CD14-positive monocyte (primary cell): ENCODE results near the gene ASS1. TPM values are rescaled to one million over a fixed set of nuclear protein-coding genes. Genes with fewer than 3 reads are reported as not detected.

ENCODE experiments used
- DNase-seq, 3 donors: peaks; one replicate each; pipeline ENCODE4 v3.0.0-alpha.2; 2011 to 2022
- H2AFZ ChIP-seq: 2 replicates; pipeline ENCODE4 v1.6.0; 2012; ENCODE audit warnings: mild to moderate bottlenecking, low read depth, low read length, inconsistent platforms; ENCODE audit not compliant: insufficient read depth, poor library complexity, severe bottlenecking
- H3K27ac ChIP-seq, 2 donors: 1 replicate in 1 of 2; 2 replicates in 1 of 2; pipeline ENCODE4 v1.5.1; 2012 to 2013; ENCODE audit warnings: low read length in 2 of 2, control low read depth in 1 of 2, inconsistent platforms in 1 of 2, low read depth in 1 of 2, mild to moderate bottlenecking in 1 of 2
- H3K27me3 ChIP-seq, 2 donors: one replicate each; pipeline versions ENCODE4 v1.6.0 to v1.6.1; 2011 to 2013; ENCODE audit warnings: low read length in 2 of 2; ENCODE audit not compliant: control insufficient read depth in 2 of 2, insufficient read depth in 2 of 2
- H3K36me3 ChIP-seq, 2 donors: replicated peaks in 1 of 2; 1 replicate in 1 of 2; 2 replicates in 1 of 2; pipeline versions ENCODE4 v1.5.1 to v1.6.1; 2012 to 2013; ENCODE audit warnings: low read length in 2 of 2, control low read depth in 1 of 2, inconsistent platforms in 1 of 2, mild to moderate bottlenecking in 1 of 2; ENCODE audit not compliant: insufficient read depth in 2 of 2, control insufficient read depth in 1 of 2
- H3K4me1 ChIP-seq, 2 donors: 1 replicate in 1 of 2; 2 replicates in 1 of 2; pipeline versions ENCODE4 v1.5.1 to v1.6.1; 2012 to 2013; ENCODE audit warnings: low read length in 2 of 2, control low read depth in 1 of 2, inconsistent platforms in 1 of 2, mild to moderate bottlenecking in 1 of 2, moderate library complexity in 1 of 2; ENCODE audit not compliant: insufficient read depth in 2 of 2, control insufficient read depth in 1 of 2
- H3K4me2 ChIP-seq: replicated peaks from 2 replicates; pipeline ENCODE3; 2012; ENCODE audit warnings: low read length, moderate library complexity, mild to moderate bottlenecking; ENCODE audit not compliant: poor library complexity, severe bottlenecking; ENCODE audit errors: extremely low read depth
- H3K4me3 ChIP-seq, 3 experiments: fragments of 200-600 bp in 1 of 3; sonication (generic) in 1 of 3; replicated peaks in 1 of 3; 1 replicate in 2 of 3; 2 replicates in 1 of 3; pipeline ENCODE4 v1.5.1; 2011 to 2013; ENCODE audit warnings: low read length in 3 of 3, mild to moderate bottlenecking in 3 of 3, control low read depth in 2 of 3, low read depth in 2 of 3, inconsistent platforms in 1 of 3, moderate library complexity in 1 of 3
- H3K79me2 ChIP-seq: 2 replicates; pipeline ENCODE4 v1.6.0; 2012; ENCODE audit warnings: mild to moderate bottlenecking, control low read depth, inconsistent platforms, low read length, moderate library complexity; ENCODE audit not compliant: insufficient read depth
- H3K9ac ChIP-seq: 2 replicates; pipeline ENCODE4 v1.6.0; 2017; ENCODE audit warnings: low read length, mild to moderate bottlenecking; ENCODE audit not compliant: insufficient read depth, poor library complexity, severe bottlenecking
- H3K9me3 ChIP-seq, 2 donors: replicated peaks in 1 of 2; 1 replicate in 1 of 2; 2 replicates in 1 of 2; pipeline versions ENCODE4 v1.5.1 to v1.6.1; 2012 to 2013; ENCODE audit warnings: low read length in 2 of 2, control low read depth in 1 of 2; ENCODE audit not compliant: control insufficient read depth in 1 of 2, insufficient read depth in 1 of 2
- H4K20me1 ChIP-seq: 2 replicates; pipeline ENCODE4 v1.6.0; 2012; ENCODE audit warnings: mild to moderate bottlenecking, low read length, control low read depth, moderate library complexity; ENCODE audit not compliant: insufficient read depth
- H3K27ac Mint-ChIP-seq, 7 donors: one replicate each; pipeline ENCODE4 v1.8.0; 2020; ENCODE audit warnings: mild to moderate bottlenecking in 7 of 7, mixed read lengths in 7 of 7, moderate library complexity in 6 of 7, inconsistent platforms in 2 of 7
- H3K27me3 Mint-ChIP-seq, 3 donors: one replicate each; pipeline ENCODE4 v1.8.0; 2021 to 2022; ENCODE audit warnings: low read depth in 3 of 3, mild to moderate bottlenecking in 3 of 3, mixed read lengths in 3 of 3, moderate library complexity in 3 of 3, inconsistent platforms in 1 of 3
- H3K36me3 Mint-ChIP-seq, 2 donors: one replicate each; pipeline ENCODE4 v1.8.0; 2020; ENCODE audit warnings: mixed read lengths in 2 of 2, inconsistent platforms in 1 of 2, mild to moderate bottlenecking in 1 of 2
- H3K4me1 Mint-ChIP-seq: one replicate; pipeline ENCODE4 v1.8.0; 2020; ENCODE audit warnings: mild to moderate bottlenecking, mixed read lengths
- H3K4me3 Mint-ChIP-seq, 2 donors: one replicate each; pipeline ENCODE4 v1.8.0; 2020; ENCODE audit warnings: mild to moderate bottlenecking in 2 of 2, mixed read lengths in 2 of 2, moderate library complexity in 1 of 2
- H3K9me3 Mint-ChIP-seq, 7 donors: one replicate each; pipeline ENCODE4 v1.8.0; 2020 to 2022; ENCODE audit warnings: mixed read lengths in 7 of 7, mild to moderate bottlenecking in 6 of 7, moderate library complexity in 6 of 7, inconsistent platforms in 2 of 7
- WGBS: methylation state at CpG from one replicate; pipeline ENCODE4 v1.1.5; 2013; ENCODE audit warnings: missing lambda C conversion rate; ENCODE audit not compliant: insufficient coverage; 5-methylcytosine and 5-hydroxymethylcytosine counted together
- intact Hi-C, 2 donors: fragments of 100-400 bp; cut with micrococcal nuclease; formaldehyde crosslinking; loops; one replicate each; pipeline versions ENCODE4 v1.15.0 to v1.15.1; 2023
- polyA plus RNA-seq, 3 donors: library from polyadenylated mRNA; depleted of rRNA in 1 of 3; unstranded in 2 of 3; stranded (reverse) in 1 of 3; fragments of 300-500 nt in 2 of 3; fragments of >200 nt in 1 of 3; fragmentation: Illumina TruSeq in 2 of 3; gene quantifications; 1 replicate in 2 of 3; 2 replicates in 1 of 3; pipeline ENCODE4 v1.2.3, GENCODE V29; 2012 to 2021
- TF ChIP-seq, protein P1 (sequence below): fragments of 200-600 bp; IDR thresholded peaks from one replicate; pipeline ENCODE4 v1.8.0; 2022; ENCODE audit warnings: antibody characterized with exemption, mild to moderate bottlenecking

ASS1 gene
- polyA plus RNA-seq, 3 donors, result not detected

DNA sequence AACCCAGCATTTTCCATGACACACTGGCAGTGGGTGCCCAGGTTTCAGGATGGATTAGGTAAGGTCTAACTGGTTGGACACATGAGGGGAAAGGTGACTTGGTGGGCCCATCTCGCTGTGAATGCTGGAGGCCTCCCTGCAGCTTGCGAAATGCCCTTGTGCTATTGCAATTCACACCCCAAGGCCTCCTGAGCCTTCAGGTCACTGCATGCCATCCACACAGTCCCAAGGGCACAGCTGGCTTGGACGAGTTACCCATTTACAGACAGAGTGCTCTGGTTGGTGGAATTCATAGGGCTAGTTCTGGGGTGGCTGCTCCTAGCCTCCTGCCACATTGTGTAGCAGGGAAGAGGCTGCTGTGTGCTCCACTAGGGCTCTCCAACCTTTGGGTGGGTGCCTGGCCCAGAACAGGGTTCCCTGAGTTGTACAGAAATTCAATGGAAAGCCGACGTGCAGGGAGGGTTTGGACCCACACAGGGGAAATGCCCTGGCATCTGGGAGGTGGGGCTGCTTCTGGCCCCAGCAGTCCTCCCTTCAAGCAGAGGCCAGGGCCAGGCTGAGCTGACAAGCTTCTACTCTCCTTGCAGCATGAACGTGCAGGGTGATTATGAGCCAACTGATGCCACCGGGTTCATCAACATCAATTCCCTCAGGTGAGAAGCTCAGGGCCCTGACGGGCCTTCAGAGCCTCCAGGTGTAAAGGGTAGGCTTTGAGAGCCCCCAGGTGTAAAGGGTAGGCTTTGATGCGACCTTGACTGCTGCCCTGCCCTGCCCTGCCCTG lies 54.3 kb downstream of the ASS1 start:
- H3K4me2 ChIP-seq, result no peak overlapping the region
- Mint-ChIP-seq H3K4me1 (no peaks in the 10 kb centered on the region), H3K36me3 (no peaks in the 10 kb centered on the region), H3K27ac (no peak overlapping the region), H3K4me3 (no peak overlapping the region), H3K9me3 (peaks cover 6 to 15% (median 10%) of the 10 kb centered on the region in 7 donors), H3K27me3 (peaks cover 9 to 11% (median 10%) of the 10 kb centered on the region in 3 donors)
- no peak overlapping the region for H3K27ac ChIP-seq
- intact Hi-C loops, result no loop called here
- no peaks in the 10 kb centered on the region for H3K79me2 ChIP-seq
- H3K4me1 ChIP-seq, result no peaks in the 10 kb centered on the region
- 82% methylated on average over 5 of the region's 9 CpGs for WGBS
- TF ChIP-seq, protein P1, sequence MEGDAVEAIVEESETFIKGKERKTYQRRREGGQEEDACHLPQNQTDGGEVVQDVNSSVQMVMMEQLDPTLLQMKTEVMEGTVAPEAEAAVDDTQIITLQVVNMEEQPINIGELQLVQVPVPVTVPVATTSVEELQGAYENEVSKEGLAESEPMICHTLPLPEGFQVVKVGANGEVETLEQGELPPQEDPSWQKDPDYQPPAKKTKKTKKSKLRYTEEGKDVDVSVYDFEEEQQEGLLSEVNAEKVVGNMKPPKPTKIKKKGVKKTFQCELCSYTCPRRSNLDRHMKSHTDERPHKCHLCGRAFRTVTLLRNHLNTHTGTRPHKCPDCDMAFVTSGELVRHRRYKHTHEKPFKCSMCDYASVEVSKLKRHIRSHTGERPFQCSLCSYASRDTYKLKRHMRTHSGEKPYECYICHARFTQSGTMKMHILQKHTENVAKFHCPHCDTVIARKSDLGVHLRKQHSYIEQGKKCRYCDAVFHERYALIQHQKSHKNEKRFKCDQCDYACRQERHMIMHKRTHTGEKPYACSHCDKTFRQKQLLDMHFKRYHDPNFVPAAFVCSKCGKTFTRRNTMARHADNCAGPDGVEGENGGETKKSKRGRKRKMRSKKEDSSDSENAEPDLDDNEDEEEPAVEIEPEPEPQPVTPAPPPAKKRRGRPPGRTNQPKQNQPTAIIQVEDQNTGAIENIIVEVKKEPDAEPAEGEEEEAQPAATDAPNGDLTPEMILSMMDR, result no peak
- no peak overlapping the region for H3K4me3 ChIP-seq
- peaks cover 6 to 17% of the 10 kb centered on the region in 2 donors for H3K9me3 ChIP-seq
- H3K27me3 ChIP-seq, result no peaks in the 10 kb centered on the region
- DNase-seq, result no peak
- no peaks in the 10 kb centered on the region for H3K36me3 ChIP-seq
- no peak overlapping the region for H3K9ac ChIP-seq
- no peak overlapping the region for H2AFZ ChIP-seq
- H4K20me1 ChIP-seq, result no peaks in the 10 kb centered on the region

DNA sequence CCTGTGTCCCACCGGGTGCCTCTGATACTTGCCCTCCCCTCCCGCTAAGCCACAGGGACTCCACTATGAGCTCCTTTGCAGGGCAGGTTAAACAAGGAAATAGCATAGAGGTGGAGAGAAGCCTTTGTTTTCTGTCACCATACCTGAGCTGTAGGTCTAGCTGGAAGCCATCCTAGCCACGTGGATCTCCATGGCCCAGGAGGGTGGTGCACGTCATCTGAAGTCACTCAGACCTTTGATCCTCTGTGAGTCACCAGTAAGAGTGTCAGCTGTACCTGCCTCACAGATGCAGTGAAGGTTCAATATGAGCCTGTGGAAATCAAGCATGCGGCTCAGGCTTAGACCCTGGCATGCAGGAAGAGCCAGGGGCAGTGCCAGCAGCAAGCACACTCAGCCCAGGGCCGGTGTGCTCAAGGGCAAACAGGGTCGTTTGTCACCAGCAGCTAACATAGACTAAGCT lies 55.1 kb downstream of the ASS1 start:
- no peaks in the 10 kb centered on the region for H3K4me1 ChIP-seq
- no peak overlapping the region for H3K4me3 Mint-ChIP-seq
- H3K27me3 Mint-ChIP-seq, result peaks cover 9 to 12% (median 12%) of the 10 kb centered on the region in 3 donors
- H3K9ac ChIP-seq, result no peak overlapping the region
- H3K9me3 Mint-ChIP-seq, result peaks cover 4 to 9% (median 8%) of the 10 kb centered on the region in 7 donors
- no peaks in the 10 kb centered on the region for H3K4me1 Mint-ChIP-seq
- H3K79me2 ChIP-seq, result no peaks in the 10 kb centered on the region
- intact Hi-C loops, result no loop called here
- H3K27me3 ChIP-seq, result no peaks in the 10 kb centered on the region
- no peak for DNase-seq
- H3K27ac ChIP-seq, result no peak overlapping the region
- H3K4me3 ChIP-seq, result no peak overlapping the region
- H3K27ac Mint-ChIP-seq, result no peak overlapping the region
- H3K36me3 Mint-ChIP-seq, result no peaks in the 10 kb centered on the region
- H3K4me2 ChIP-seq, result no peak overlapping the region
- WGBS, result 79% methylated on average over 5 of the region's 7 CpGs
- H4K20me1 ChIP-seq, result no peaks in the 10 kb centered on the region
- TF ChIP-seq, protein P1, result no peak
- peaks cover 3 to 11% of the 10 kb centered on the region in 2 donors for H3K9me3 ChIP-seq
- H3K36me3 ChIP-seq, result no peaks in the 10 kb centered on the region
- no peak overlapping the region for H2AFZ ChIP-seq
